Liver (tissue), 9 donors: ENCODE measurements around the gene HHAT. TPM values are rescaled to one million over a fixed set of nuclear protein-coding genes. Genes with fewer than 3 reads are reported as not detected.

Experiments used
- DNase-seq: peaks from one replicate; pipeline ENCODE4 v3.0.0-alpha.2; 2017; ENCODE audit warnings: low spot score
- H3K27ac ChIP-seq, 2 donors: one replicate each; pipeline ENCODE4 v1.7.0; 2013; ENCODE audit warnings: inconsistent platforms in 2 of 2, low read length in 2 of 2, control low read depth in 1 of 2, low read depth in 1 of 2, mild to moderate bottlenecking in 1 of 2
- H3K27me3 ChIP-seq, 4 donors: one replicate each; pipeline versions ENCODE4 v1.6.1 to v1.7.0; 2013; ENCODE audit warnings: low read length in 3 of 4, inconsistent platforms in 1 of 4, mild to moderate bottlenecking in 1 of 4, moderate library complexity in 1 of 4; ENCODE audit not compliant: control insufficient read depth in 4 of 4, insufficient read depth in 4 of 4
- H3K36me3 ChIP-seq, 4 donors: one replicate each; pipeline versions ENCODE4 v1.6.1 to v1.7.0; 2013; ENCODE audit warnings: low read length in 3 of 4, mild to moderate bottlenecking in 3 of 4, low read depth in 1 of 4, moderate library complexity in 1 of 4; ENCODE audit not compliant: control insufficient read depth in 4 of 4, insufficient read depth in 3 of 4
- H3K4me1 ChIP-seq, 4 donors: one replicate each; pipeline versions ENCODE4 v1.6.1 to v1.7.0; 2013; ENCODE audit warnings: low read length in 3 of 4, mild to moderate bottlenecking in 3 of 4, moderate library complexity in 1 of 4; ENCODE audit not compliant: control insufficient read depth in 4 of 4, insufficient read depth in 4 of 4
- H3K4me3 ChIP-seq, 3 donors: one replicate each; pipeline versions ENCODE4 v1.6.1 to v1.7.0; 2013; ENCODE audit warnings: low read length in 3 of 3, control low read depth in 1 of 3, low read depth in 1 of 3, mild to moderate bottlenecking in 1 of 3
- H3K9ac ChIP-seq, 2 donors: one replicate each; pipeline ENCODE4 v1.7.0; 2013; ENCODE audit warnings: low read length in 2 of 2, mild to moderate bottlenecking in 2 of 2, moderate library complexity in 2 of 2, control low read depth in 1 of 2, low read depth in 1 of 2
- H3K9me3 ChIP-seq, 4 donors: one replicate each; pipeline versions ENCODE4 v1.6.1 to v1.7.0; 2013; ENCODE audit warnings: low read length in 3 of 4; ENCODE audit not compliant: control insufficient read depth in 4 of 4
- CTCF ChIP-seq: fragments of 150-350 bp; IDR thresholded peaks from 2 replicates; pipeline ENCODE4 v1.5.1; 2017; ENCODE audit warnings: improper control_type of control experiment, low read depth, low read length; ENCODE audit not compliant: missing input control
- EGR1 ChIP-seq, 2 donors: IDR thresholded peaks; 2 replicates each; pipeline ENCODE4 v1.6.1; 2016 to 2018; ENCODE audit warnings: antibody characterized with exemption in 2 of 2, low read depth in 2 of 2
- FOXA1 ChIP-seq: IDR thresholded peaks from 2 replicates; pipeline ENCODE4 v1.6.1; 2016; ENCODE audit warnings: antibody characterized with exemption
- FOXA2 ChIP-seq: IDR thresholded peaks from 2 replicates; pipeline ENCODE4 v1.6.1; 2016; ENCODE audit warnings: antibody characterized with exemption
- GABPA ChIP-seq, 2 donors: IDR thresholded peaks in 1 of 2; conservative IDR thresholded peaks in 1 of 2; 2 replicates each; pipeline ENCODE4 v1.6.1; 2016; ENCODE audit warnings: antibody characterized with exemption in 2 of 2, mild to moderate bottlenecking in 1 of 2, moderate library complexity in 1 of 2
- HNF4A ChIP-seq, 2 donors: conservative IDR thresholded peaks; 2 replicates each; pipeline ENCODE4 v1.6.1; 2016; ENCODE audit warnings: antibody characterized with exemption in 2 of 2, mild to moderate bottlenecking in 2 of 2
- JUND ChIP-seq, 2 donors: IDR thresholded peaks; 2 replicates each; pipeline ENCODE4 v1.6.1; 2016; ENCODE audit warnings: antibody characterized with exemption in 2 of 2
- MAX ChIP-seq: IDR thresholded peaks from 2 replicates; pipeline ENCODE4 v1.6.1; 2016; ENCODE audit warnings: antibody characterized with exemption
- NR2F2 ChIP-seq: IDR thresholded peaks from 2 replicates; pipeline ENCODE4 v1.6.1; 2016; ENCODE audit warnings: antibody characterized with exemption
- RAD21 ChIP-seq, 2 donors: IDR thresholded peaks; 2 replicates each; pipeline ENCODE4 v1.6.1; 2016; ENCODE audit warnings: antibody characterized with exemption in 2 of 2, mild to moderate bottlenecking in 2 of 2
- REST ChIP-seq: IDR thresholded peaks from 2 replicates; pipeline ENCODE4 v1.6.1; 2016; ENCODE audit warnings: antibody characterized with exemption, mild to moderate bottlenecking
- RXRA ChIP-seq, 2 donors: IDR thresholded peaks; 2 replicates each; pipeline ENCODE4 v1.6.1; 2017 to 2018; ENCODE audit warnings: antibody characterized with exemption in 2 of 2, mild to moderate bottlenecking in 1 of 2
- SP1 ChIP-seq: IDR thresholded peaks from 2 replicates; pipeline ENCODE4 v1.6.1; 2018; ENCODE audit warnings: antibody characterized with exemption, mild to moderate bottlenecking
- TAF1 ChIP-seq: conservative IDR thresholded peaks from 2 replicates; pipeline ENCODE4 v1.6.1; 2016; ENCODE audit warnings: antibody characterized with exemption, mild to moderate bottlenecking
- YY1 ChIP-seq: IDR thresholded peaks from 2 replicates; pipeline ENCODE4 v1.6.1; 2016; ENCODE audit warnings: antibody characterized with exemption, mild to moderate bottlenecking
- WGBS: extraction: QIAGEN DNeasy Blood & Tissue Kit; methylation state at CpG from one replicate; pipeline ENCODE4 v1.1.7; 2013; 5-methylcytosine and 5-hydroxymethylcytosine counted together
- polyA plus RNA-seq, 2 donors: library from polyadenylated mRNA; stranded (reverse) in 1 of 2; unstranded in 1 of 2; fragments of 200-250 nt in 1 of 2; fragments of >200 nt in 1 of 2; fragmentation: Nextera tagmentation in 1 of 2; extraction: Ambion mirVana in 1 of 2; gene quantifications; one replicate each; pipeline versions ENCODE4 v1.2.1 to v1.2.3, GENCODE V29; 2013 to 2015
- total RNA-seq, 2 donors: library from RNA; depleted of rRNA; stranded (reverse); fragments of >200 nt; gene quantifications; one replicate each; pipeline ENCODE4 v1.2.3, GENCODE V29; 2014
- donor health status: healthy.
- donor health status: healthy.
- donor health status: healthy.
- donor health status: healthy.
- donor health status: healthy.

The HHAT gene
- total and polyA plus RNA-seq, 4 donors = 1.3 to 2.2 (median 1.6) TPM

GRCh38 chr1:210299501-210299900 is 29.2 kb upstream of the HHAT start (continued):
- no peak for TF ChIP-seq REST

- H3K4me1 ChIP-seq = no peaks in the 10 kb centered on the region
- 71% methylated on average over 5 of the region's 5 CpGs for WGBS
- H3K27me3 ChIP-seq = peaks cover 0 to 3% (median 0%) of the 10 kb centered on the region in 4 donors
- DNase-seq = no peak
- TF ChIP-seq RAD21 (IDR thresholded peaks at IDR 0.05) (no peak), RXRA (IDR thresholded peaks at IDR 0.05) (no peak), GABPA (IDR thresholded peaks at IDR 0.05 in 1 of 2, conservative IDR thresholded peaks at IDR 0.05 in 1 of 2) (no peak), FOXA1 (no peak), JUND (IDR thresholded peaks at IDR 0.05) (no peak), SP1 (no peak), MAX (no peak), HNF4A (conservative IDR thresholded peaks at IDR 0.05) (no peak), TAF1 (no peak), CTCF (no peak), FOXA2 (no peak)
- H3K4me3 ChIP-seq = no peak overlapping the region
- H3K9me3 ChIP-seq = no peaks in the 10 kb centered on the region
- H3K9ac ChIP-seq = no peak overlapping the region
- H3K27ac ChIP-seq = no peak overlapping the region
- H3K36me3 ChIP-seq = no peaks in the 10 kb centered on the region
Observed at GRCh38 chr1:210300923-210301614, 27.6 kb upstream of the HHAT start.

- Histone ChIP-seq H3K9me3 (no peaks in the 10 kb centered on the region), H3K4me1 (no peaks in the 10 kb centered on the region), H3K9ac (no peak overlapping the region), H3K27ac (no peak overlapping the region), H3K4me3 (no peak overlapping the region), H3K36me3 (no peaks in the 10 kb centered on the region), H3K27me3 (peaks cover 0 to 3% (median 0%) of the 10 kb centered on the region in 4 donors)
- no peak for DNase-seq
- WGBS = 73% methylated on average over 7 of the region's 7 CpGs
- no peak for TF ChIP-seq RXRA (IDR thresholded peaks at IDR 0.05)
- no peak for TF ChIP-seq HNF4A (conservative IDR thresholded peaks at IDR 0.05)
- TF ChIP-seq MAX = no peak
- no peak for TF ChIP-seq EGR1 (IDR thresholded peaks at IDR 0.05; ENCODE audit: low read depth in 2 of 2)
- TF ChIP-seq NR2F2 = no peak
- no peak for TF ChIP-seq FOXA1
- TF ChIP-seq YY1 = no peak
Observed at GRCh38 chr1:210301615-210302000, 27.1 kb upstream of the HHAT start.
